22Rv1 (cell line): ENCODE results near the gene GPD2.

Experiments used
- H3K27ac ChIP-seq: fragments of 450-650 bp; 2 replicates; pipeline ENCODE4 v1.5.1; 2017
- CTCF ChIP-seq: fragments of 450-650 bp; IDR thresholded peaks from 2 replicates; pipeline ENCODE4 v1.5.1; 2017; ENCODE audit warnings: mild to moderate bottlenecking
- ZFX ChIP-seq: fragments of 450-650 bp; IDR thresholded peaks from 2 replicates; pipeline ENCODE4 v1.6.1; 2017; ENCODE audit warnings: antibody characterized with exemption, borderline replicate concordance

GPD2 gene

GRCh38 chr2:156553714-156554442, 117.7 kb downstream of the GPD2 start:
- TF ChIP-seq CTCF (no peak), ZFX (no peak)
- H3K27ac ChIP-seq = no peak overlapping the region

- no peak overlapping the region for H3K27ac ChIP-seq
- TF ChIP-seq ZFX = no peak
- TF ChIP-seq CTCF = no peak
Measured at GRCh38 chr2:156561326-156561725, 125.1 kb downstream of the GPD2 start.

- TF ChIP-seq CTCF (no peak), ZFX (no peak)
- no peak overlapping the region for H3K27ac ChIP-seq
Measured at GRCh38 chr2:156562124-156562523, 125.9 kb downstream of the GPD2 start.

- no peak for TF ChIP-seq CTCF
- no peak for TF ChIP-seq ZFX
- H3K27ac ChIP-seq = no peak overlapping the region
Measured at GRCh38 chr2:156563994-156564753, 128.0 kb downstream of the GPD2 start.

- TF ChIP-seq ZFX = no peak
- TF ChIP-seq CTCF = no peak
- no peak overlapping the region for H3K27ac ChIP-seq
Measured at GRCh38 chr2:156565066-156565710, 129.0 kb downstream of the GPD2 start.

GRCh38 chr2:156573710-156574109, 137.5 kb downstream of the GPD2 start:
- no peak overlapping the region for H3K27ac ChIP-seq
- TF ChIP-seq CTCF (no peak), ZFX (no peak)
